Measurements from ENCODE around the gene C1QTNF3. TPM values are rescaled to one million over a fixed set of nuclear protein-coding genes. Genes with fewer than 3 reads are reported as not detected.

The C1QTNF3 gene
- total RNA-seq, 2 donors from 2014 or later = 3.2 to 4.6 TPM

- peaks cover 15 to 33% of the 10 kb centered on the region in 2 donors for H3K4me1 Mint-ChIP-seq (ENCODE audit: low read depth in 2 of 2)
- H3K27me3 Mint-ChIP-seq = no peaks in the 10 kb centered on the region
- H3K36me3 Mint-ChIP-seq = peaks cover 12% of the 10 kb centered on the region
- H3K27ac Mint-ChIP-seq = peak overlapping the region; percentile 85 to 94
- peaks cover 3% of the 10 kb centered on the region for H3K9me3 Mint-ChIP-seq
- DNase-seq (ENCODE audit: low spot score) (no peak), ATAC-seq (no peak)
- peak overlapping the region; percentile 97 for H3K4me3 Mint-ChIP-seq
Observed at GRCh38 chr5:34008802-34009201, 34.2 kb downstream of the C1QTNF3 start.

DNA sequence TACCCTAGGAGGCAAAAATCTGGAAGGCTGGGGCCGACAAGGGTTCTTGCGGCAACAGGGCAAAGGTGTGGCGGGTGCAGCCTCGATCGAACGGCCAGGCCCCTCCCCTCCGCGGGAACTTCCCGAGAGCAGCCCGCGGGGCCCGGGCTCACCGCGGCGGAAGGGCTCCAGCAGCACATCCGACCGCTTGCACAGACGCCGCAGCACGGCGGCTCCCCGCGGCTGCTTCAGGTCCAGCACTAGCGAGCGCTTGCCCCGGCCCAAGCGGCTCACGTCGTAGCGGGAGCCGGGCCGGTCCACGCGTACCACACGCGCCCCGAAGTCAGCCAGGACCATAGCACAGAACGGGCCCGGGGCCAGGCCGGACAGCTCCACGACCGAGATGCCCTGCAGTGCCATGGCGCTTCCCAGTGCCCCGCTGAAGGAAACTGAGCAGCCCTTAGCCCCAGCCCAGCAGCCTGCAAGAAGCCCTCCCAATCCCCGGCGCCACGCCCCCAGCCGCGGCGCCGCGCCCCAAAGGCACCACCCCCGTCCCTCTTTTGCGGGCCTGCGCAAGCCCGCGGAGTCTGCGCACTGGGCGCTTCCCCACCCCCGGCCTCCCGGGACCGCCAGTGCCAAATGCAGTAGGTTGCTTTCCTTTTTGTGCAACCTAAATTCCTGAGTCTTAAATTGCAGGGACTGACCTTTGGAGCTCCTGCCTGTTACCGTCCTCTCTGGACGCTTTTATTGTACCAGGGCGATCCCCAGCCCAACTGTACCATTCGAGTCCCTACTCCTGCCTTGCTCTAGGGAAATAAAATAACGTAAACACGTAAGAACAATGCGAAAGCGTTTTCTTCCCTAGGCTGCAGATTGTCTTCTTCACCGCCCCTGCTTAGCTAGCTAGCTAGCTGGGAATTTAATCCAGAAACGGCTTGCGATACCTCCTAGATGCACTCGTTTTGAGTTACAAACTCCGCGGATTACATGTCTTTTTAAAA lies 35.1 kb downstream of the C1QTNF3 start, which contains the start of gene AMACR:
Gene AMACR, minus strand, starts transcription at position 430 of the 980 bp plus-strand sequence. Its CDS starts 31 bp downstream, at position 399.
- H3K36me3 Mint-ChIP-seq = peaks cover 15% of the 10 kb centered on the region
- ATAC-seq = peak; percentile 95 to 97
- H3K27me3 Mint-ChIP-seq = no peaks in the 10 kb centered on the region
- peak within 1 kb of the TSS; percentile 97 for H3K4me3 Mint-ChIP-seq
- DNase-seq (ENCODE audit: low spot score) = peak; percentile 95
- H3K27ac Mint-ChIP-seq = peak within 1 kb of the TSS; percentile 85 to 94
- H3K9me3 Mint-ChIP-seq = no peaks in the 10 kb centered on the region
- H3K4me1 Mint-ChIP-seq (ENCODE audit: low read depth in 2 of 2) = peaks cover 15 to 33% of the 10 kb centered on the region in 2 donors

- H3K4me3 Mint-ChIP-seq = peak overlapping the region; percentile 97
- DNase-seq (ENCODE audit: low spot score) = no peak
- H3K27ac Mint-ChIP-seq = peak overlapping the region; percentile 85 to 94
Observed at GRCh38 chr5:34007201-34007620, 35.8 kb downstream of the C1QTNF3 start.

DNA sequence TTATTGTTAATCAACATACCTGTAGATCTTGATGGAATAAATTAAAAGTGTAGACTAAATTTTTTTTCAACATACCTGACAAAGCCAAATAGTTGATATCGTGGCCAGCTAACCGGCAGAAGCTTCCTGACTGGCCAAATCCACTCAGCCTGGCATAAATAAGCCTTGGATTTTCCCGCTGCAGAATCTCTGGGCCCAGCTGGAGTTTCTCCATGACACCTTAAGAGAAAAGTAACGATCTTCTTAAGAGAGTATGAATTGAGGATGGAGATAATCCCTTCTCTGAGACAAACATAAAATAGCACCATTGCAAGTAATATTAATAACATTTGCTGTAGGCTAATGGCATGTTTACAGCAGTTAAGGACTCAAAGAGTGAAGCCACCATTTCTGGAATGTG lies 37.3 kb downstream of the C1QTNF3 start:
- H3K27ac Mint-ChIP-seq = no peak overlapping the region

More at GRCh38 chr5:34007201-34007620, 35.8 kb downstream of the C1QTNF3 start:
- H3K4me1 Mint-ChIP-seq (ENCODE audit: low read depth in 2 of 2) = peaks cover 15 to 33% of the 10 kb centered on the region in 2 donors
- ATAC-seq = no peak
- no peaks in the 10 kb centered on the region for H3K27me3 Mint-ChIP-seq
- no peaks in the 10 kb centered on the region for H3K9me3 Mint-ChIP-seq
- peaks cover 15% of the 10 kb centered on the region for H3K36me3 Mint-ChIP-seq

GRCh38 chr5:34005211-34005610 lies 37.8 kb downstream of the C1QTNF3 start:
- no peak for DNase-seq (ENCODE audit: low spot score)
- H3K4me3 Mint-ChIP-seq = no peak overlapping the region

More for the DNA sequence above, 37.3 kb downstream of the C1QTNF3 start:
- ATAC-seq = no peak
- H3K4me1 Mint-ChIP-seq (ENCODE audit: low read depth in 2 of 2) = peaks cover 15 to 33% of the 10 kb centered on the region in 2 donors
- peak overlapping the region; percentile 8 for H3K4me3 Mint-ChIP-seq
- DNase-seq (ENCODE audit: low spot score) = no peak
- H3K27me3 Mint-ChIP-seq = no peaks in the 10 kb centered on the region
- no peaks in the 10 kb centered on the region for H3K9me3 Mint-ChIP-seq
- H3K36me3 Mint-ChIP-seq = peaks cover 15% of the 10 kb centered on the region

DNA sequence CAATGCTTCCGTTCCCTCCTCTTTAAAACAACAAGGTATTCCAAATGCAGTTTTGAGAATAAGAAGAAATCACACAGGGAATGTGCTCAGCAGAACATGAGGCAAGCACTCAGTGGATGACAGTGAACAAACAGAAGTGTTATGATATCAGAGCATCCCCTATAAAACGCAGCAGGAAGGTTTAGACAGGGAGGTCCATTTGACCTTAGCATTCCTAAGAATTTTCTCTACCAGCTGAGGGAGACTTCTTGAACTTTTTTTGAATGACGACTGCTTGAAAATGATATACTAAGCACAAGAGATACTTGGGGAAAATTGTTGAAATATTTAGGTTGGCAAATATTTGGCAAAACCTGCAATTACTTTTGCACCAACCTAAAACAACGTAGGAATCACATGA lies 39.1 kb downstream of the C1QTNF3 start:
- H3K4me1 Mint-ChIP-seq (ENCODE audit: low read depth in 2 of 2) = peaks cover 11 to 23% of the 10 kb centered on the region in 2 donors
- ATAC-seq (no peak), DNase-seq (ENCODE audit: low spot score) (no peak)
- peaks cover 15% of the 10 kb centered on the region for H3K36me3 Mint-ChIP-seq
- no peak overlapping the region for H3K4me3 Mint-ChIP-seq
- no peak overlapping the region for H3K27ac Mint-ChIP-seq
- no peaks in the 10 kb centered on the region for H3K27me3 Mint-ChIP-seq
- no peaks in the 10 kb centered on the region for H3K9me3 Mint-ChIP-seq

More at GRCh38 chr5:34005211-34005610, 37.8 kb downstream of the C1QTNF3 start:
- H3K4me1 Mint-ChIP-seq (ENCODE audit: low read depth in 2 of 2) = peaks cover 15 to 33% of the 10 kb centered on the region in 2 donors
- no peak overlapping the region for H3K27ac Mint-ChIP-seq
- ATAC-seq = no peak
- H3K9me3 Mint-ChIP-seq = no peaks in the 10 kb centered on the region
- no peaks in the 10 kb centered on the region for H3K27me3 Mint-ChIP-seq
- peaks cover 15% of the 10 kb centered on the region for H3K36me3 Mint-ChIP-seq

GRCh38 chr5:34002629-34003328 lies 40.2 kb downstream of the C1QTNF3 start:
- H3K36me3 Mint-ChIP-seq = peaks cover 15% of the 10 kb centered on the region
- ATAC-seq (no peak), DNase-seq (ENCODE audit: low spot score) (no peak)
- H3K9me3 Mint-ChIP-seq = no peaks in the 10 kb centered on the region
- H3K4me1 Mint-ChIP-seq (ENCODE audit: low read depth in 2 of 2) = peaks cover 8 to 15% of the 10 kb centered on the region in 2 donors
- H3K27me3 Mint-ChIP-seq = no peaks in the 10 kb centered on the region
- no peak overlapping the region for H3K27ac Mint-ChIP-seq
- no peak overlapping the region for H3K4me3 Mint-ChIP-seq

- ATAC-seq (no peak), DNase-seq (ENCODE audit: low spot score) (no peak)
- Mint-ChIP-seq H3K9me3 (no peaks in the 10 kb centered on the region), H3K36me3 (peaks cover 10% of the 10 kb centered on the region), H3K4me1 (ENCODE audit: low read depth in 2 of 2) (peaks cover 3 to 11% of the 10 kb centered on the region in 2 donors), H3K4me3 (no peak overlapping the region), H3K27me3 (no peaks in the 10 kb centered on the region), H3K27ac (no peak overlapping the region)
Observed at GRCh38 chr5:34001241-34001841, 41.7 kb downstream of the C1QTNF3 start.

- Mint-ChIP-seq H3K4me1 (ENCODE audit: low read depth in 2 of 2) (peaks cover 9 to 16% of the 10 kb centered on the region in 2 donors), H3K27ac (no peak overlapping the region), H3K4me3 (no peak overlapping the region), H3K36me3 (peaks cover 14% of the 10 kb centered on the region), H3K9me3 (no peaks in the 10 kb centered on the region), H3K27me3 (no peaks in the 10 kb centered on the region)
- DNase-seq (ENCODE audit: low spot score) (no peak), ATAC-seq (no peak)
Observed at GRCh38 chr5:33999978-34000377, 43.0 kb downstream of the C1QTNF3 start.

DNA sequence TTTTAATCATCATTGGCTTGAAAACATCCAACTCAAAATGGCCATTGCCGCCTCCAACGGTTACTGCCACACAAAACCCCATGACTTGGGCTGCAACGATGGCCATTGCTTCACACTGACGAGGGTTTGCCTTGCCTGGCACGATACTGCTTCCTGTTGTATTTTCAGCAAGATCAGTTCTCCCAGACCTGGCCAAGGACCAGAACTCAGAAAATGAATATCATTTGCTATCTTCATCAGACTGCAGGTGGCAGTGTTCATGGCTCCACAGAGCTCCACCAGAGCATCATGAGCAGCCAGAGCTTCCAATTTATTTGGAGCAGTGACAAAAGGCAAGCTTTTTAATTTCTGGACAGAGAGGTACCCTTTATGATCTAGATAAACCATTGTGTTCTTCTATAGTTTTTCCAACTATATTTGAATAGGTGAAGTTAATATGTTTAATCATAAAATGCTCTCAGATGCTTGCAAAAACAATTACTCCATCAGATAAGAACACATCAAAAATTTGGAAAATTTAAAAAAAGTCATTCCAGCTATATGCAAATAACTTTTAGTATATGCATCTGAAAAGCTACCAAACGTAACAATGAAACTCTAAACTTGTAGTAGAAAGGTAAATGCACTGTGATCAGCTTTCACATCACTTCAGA lies 45.6 kb downstream of the C1QTNF3 start:
- H3K36me3 Mint-ChIP-seq = peaks cover 4% of the 10 kb centered on the region
- no peaks in the 10 kb centered on the region for H3K9me3 Mint-ChIP-seq
- no peak for DNase-seq (ENCODE audit: low spot score)

GRCh38 chr5:33995865-33996264 lies 47.1 kb downstream of the C1QTNF3 start:
- no peak overlapping the region for H3K4me3 Mint-ChIP-seq
- DNase-seq (ENCODE audit: low spot score) (no peak), ATAC-seq (no peak)
- no peaks in the 10 kb centered on the region for H3K27me3 Mint-ChIP-seq
- no peak overlapping the region for H3K27ac Mint-ChIP-seq
- H3K4me1 Mint-ChIP-seq (ENCODE audit: low read depth in 2 of 2) = peaks cover 12 to 23% of the 10 kb centered on the region in 2 donors
- H3K36me3 Mint-ChIP-seq = peaks cover 4% of the 10 kb centered on the region
- no peaks in the 10 kb centered on the region for H3K9me3 Mint-ChIP-seq

More for the DNA sequence above, 45.6 kb downstream of the C1QTNF3 start:
- peak overlapping the region in 1 of 2 donors; percentile 40 for H3K27ac Mint-ChIP-seq
- H3K27me3 Mint-ChIP-seq = no peaks in the 10 kb centered on the region
- peaks cover 12 to 23% of the 10 kb centered on the region in 2 donors for H3K4me1 Mint-ChIP-seq (ENCODE audit: low read depth in 2 of 2)
- peak; percentile 65 to 72 for ATAC-seq
- H3K4me3 Mint-ChIP-seq = peak overlapping the region; percentile 49

- peaks cover 4% of the 10 kb centered on the region for H3K36me3 Mint-ChIP-seq
- ATAC-seq (peak; percentile 68 to 85), DNase-seq (ENCODE audit: low spot score) (no peak)
- peak overlapping the region; percentile 19 to 61 for H3K27ac Mint-ChIP-seq
- peaks cover 12 to 23% of the 10 kb centered on the region in 2 donors for H3K4me1 Mint-ChIP-seq (ENCODE audit: low read depth in 2 of 2)
- H3K9me3 Mint-ChIP-seq = no peaks in the 10 kb centered on the region
- peak overlapping the region; percentile 46 for H3K4me3 Mint-ChIP-seq
- H3K27me3 Mint-ChIP-seq = no peaks in the 10 kb centered on the region
Observed at GRCh38 chr5:33994845-33995244, 48.2 kb downstream of the C1QTNF3 start.

- H3K9me3 Mint-ChIP-seq = no peaks in the 10 kb centered on the region
- ATAC-seq (no peak), DNase-seq (ENCODE audit: low spot score) (no peak)
- no peak overlapping the region for H3K4me3 Mint-ChIP-seq
- H3K27me3 Mint-ChIP-seq = no peaks in the 10 kb centered on the region
- peaks cover 12% of the 10 kb centered on the region for H3K36me3 Mint-ChIP-seq
- no peak overlapping the region for H3K27ac Mint-ChIP-seq
- peaks cover 12 to 23% of the 10 kb centered on the region in 2 donors for H3K4me1 Mint-ChIP-seq (ENCODE audit: low read depth in 2 of 2)
Observed at GRCh38 chr5:33992864-33993263, 50.1 kb downstream of the C1QTNF3 start.

Data from natural killer cell treated with Interleukin-12 subunit alpha and Interleukin-12 subunit beta and Interleukin-15 and Interleukin-18, amount 100 ng/mL, for 72 hours (primary cell).